ENCODE results near the gene VAT1. TPM values are rescaled to one million over a fixed set of nuclear protein-coding genes. Genes with fewer than 3 reads are reported as not detected.

The VAT1 gene
- total and polyA plus RNA-seq, 2 of the 13 experiments (the other 11 are each of a cell fraction or from before 2014, with no cell fraction given): 143 to 205 TPM

GRCh38 chr17:43024407-43025289, 2.5 kb upstream of the VAT1 start, which contains the start of gene RND2 (continued):
- TF ChIP-seq, protein P1, sequence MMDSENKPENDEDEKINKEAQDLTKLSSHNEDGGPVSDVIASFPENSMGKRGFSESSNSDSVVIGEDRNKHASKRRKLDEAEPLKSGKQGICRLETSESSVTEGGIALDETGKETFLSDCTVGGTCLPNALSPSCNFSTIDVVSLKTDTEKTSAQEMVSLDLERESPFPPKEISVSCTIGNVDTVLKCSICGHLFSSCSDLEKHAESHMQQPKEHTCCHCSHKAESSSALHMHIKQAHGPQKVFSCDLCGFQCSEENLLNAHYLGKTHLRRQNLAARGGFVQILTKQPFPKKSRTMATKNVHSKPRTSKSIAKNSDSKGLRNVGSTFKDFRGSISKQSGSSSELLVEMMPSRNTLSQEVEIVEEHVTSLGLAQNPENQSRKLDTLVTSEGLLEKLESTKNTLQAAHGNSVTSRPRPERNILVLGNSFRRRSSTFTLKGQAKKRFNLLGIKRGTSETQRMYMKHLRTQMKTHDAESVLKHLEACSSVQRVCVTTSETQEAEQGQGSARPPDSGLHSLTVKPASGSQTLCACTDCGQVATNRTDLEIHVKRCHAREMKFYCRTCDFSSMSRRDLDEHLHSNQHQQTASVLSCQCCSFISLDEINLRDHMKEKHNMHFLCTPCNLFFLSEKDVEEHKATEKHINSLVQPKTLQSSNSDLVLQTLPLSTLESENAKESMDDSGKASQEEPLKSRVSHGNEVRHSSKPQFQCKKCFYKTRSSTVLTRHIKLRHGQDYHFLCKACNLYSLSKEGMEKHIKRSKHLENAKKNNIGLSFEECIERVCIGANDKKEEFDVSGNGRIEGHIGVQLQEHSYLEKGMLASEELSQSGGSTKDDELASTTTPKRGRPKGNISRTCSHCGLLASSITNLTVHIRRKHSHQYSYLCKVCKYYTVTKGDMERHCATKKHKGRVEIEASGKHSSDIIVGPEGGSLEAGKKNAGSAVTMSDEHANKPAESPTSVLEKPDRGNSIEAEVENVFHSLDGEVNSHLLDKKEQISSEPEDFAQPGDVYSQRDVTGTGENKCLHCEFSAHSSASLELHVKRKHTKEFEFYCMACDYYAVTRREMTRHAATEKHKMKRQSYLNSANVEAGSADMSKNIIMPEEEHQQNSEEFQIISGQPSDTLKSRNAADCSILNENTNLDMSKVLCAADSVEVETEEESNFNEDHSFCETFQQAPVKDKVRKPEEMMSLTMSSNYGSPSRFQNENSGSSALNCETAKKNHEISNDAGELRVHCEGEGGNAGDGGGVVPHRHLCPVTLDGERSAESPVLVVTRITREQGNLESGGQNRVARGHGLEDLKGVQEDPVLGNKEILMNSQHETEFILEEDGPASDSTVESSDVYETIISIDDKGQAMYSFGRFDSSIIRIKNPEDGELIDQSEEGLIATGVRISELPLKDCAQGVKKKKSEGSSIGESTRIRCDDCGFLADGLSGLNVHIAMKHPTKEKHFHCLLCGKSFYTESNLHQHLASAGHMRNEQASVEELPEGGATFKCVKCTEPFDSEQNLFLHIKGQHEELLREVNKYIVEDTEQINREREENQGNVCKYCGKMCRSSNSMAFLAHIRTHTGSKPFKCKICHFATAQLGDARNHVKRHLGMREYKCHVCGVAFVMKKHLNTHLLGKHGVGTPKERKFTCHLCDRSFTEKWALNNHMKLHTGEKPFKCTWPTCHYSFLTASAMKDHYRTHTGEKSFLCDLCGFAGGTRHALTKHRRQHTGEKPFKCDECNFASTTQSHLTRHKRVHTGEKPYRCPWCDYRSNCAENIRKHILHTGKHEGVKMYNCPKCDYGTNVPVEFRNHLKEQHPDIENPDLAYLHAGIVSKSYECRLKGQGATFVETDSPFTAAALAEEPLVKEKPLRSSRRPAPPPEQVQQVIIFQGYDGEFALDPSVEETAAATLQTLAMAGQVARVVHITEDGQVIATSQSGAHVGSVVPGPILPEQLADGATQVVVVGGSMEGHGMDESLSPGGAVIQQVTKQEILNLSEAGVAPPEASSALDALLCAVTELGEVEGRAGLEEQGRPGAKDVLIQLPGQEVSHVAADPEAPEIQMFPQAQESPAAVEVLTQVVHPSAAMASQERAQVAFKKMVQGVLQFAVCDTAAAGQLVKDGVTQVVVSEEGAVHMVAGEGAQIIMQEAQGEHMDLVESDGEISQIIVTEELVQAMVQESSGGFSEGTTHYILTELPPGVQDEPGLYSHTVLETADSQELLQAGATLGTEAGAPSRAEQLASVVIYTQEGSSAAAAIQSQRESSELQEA (CRISPR knock-in tag; IDR thresholded peaks at IDR 0.05; ENCODE audit: not compliant biosample characterization): no peak
- TF ChIP-seq SP1 (IDR thresholded peaks at IDR 0.05): no peak
- 0 out of 2 replicates have a peak, but pooled peaks have one; percentile 45 for TF ChIP-seq SP1 (CRISPR knock-in tag; IDR thresholded peaks at IDR 0.05)
- peak; percentile 94; the same call in 1 of the 2 replicates for TF ChIP-seq ZSCAN9 (CRISPR knock-in tag; IDR thresholded peaks at IDR 0.05; ENCODE audit: borderline replicate concordance)
- 0 out of 2 replicates have a peak, but pooled peaks have one; percentile 46 for TF ChIP-seq ZNF567 (CRISPR knock-in tag; IDR thresholded peaks at IDR 0.05; ENCODE audit: borderline replicate concordance)
- TF ChIP-seq, protein P2, sequence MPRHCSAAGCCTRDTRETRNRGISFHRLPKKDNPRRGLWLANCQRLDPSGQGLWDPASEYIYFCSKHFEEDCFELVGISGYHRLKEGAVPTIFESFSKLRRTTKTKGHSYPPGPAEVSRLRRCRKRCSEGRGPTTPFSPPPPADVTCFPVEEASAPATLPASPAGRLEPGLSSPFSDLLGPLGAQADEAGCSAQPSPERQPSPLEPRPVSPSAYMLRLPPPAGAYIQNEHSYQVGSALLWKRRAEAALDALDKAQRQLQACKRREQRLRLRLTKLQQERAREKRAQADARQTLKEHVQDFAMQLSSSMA (CRISPR knock-in tag; IDR thresholded peaks at IDR 0.05): 0 out of 2 replicates have a peak, but pooled peaks have one; percentile 60
- peak; percentile 74; the same call in 1 of the 2 replicates for TF ChIP-seq YEATS2 (CRISPR knock-in tag; IDR thresholded peaks at IDR 0.05; ENCODE audit: borderline replicate concordance)
